B cell (primary cell): ENCODE results near the gene SPACA6. TPM values are rescaled to one million over a fixed set of nuclear protein-coding genes. Genes with fewer than 3 reads are reported as not detected.

Source experiments
- ATAC-seq: fragments of 200-7000 bp; cut with Tn5 transposase; one replicate; pipeline ENCODE4 v1.10.0; 2021; ENCODE audit warnings: low read depth, mild to moderate bottlenecking, moderate number of reproducible peaks, moderate library complexity
- CTCF ChIA-PET: fragments of 350-600 bp; sonication (Branson Sonifier 250); formaldehyde crosslinking; loops from one replicate; lab custom pipeline; 2021; ENCODE audit warnings: antibody characterized with exemption, inconsistent platforms; lab: Charles Lee
- POLR2A ChIA-PET: fragments of 350-600 bp; sonication (Branson Sonifier 250); formaldehyde crosslinking; loops from one replicate; lab custom pipeline; 2021; ENCODE audit warnings: antibody characterized with exemption; lab: Charles Lee
- DNase-seq: peaks from one replicate; pipeline ENCODE4 v3.0.0; 2013
- H2AFZ ChIP-seq: 2 replicates; pipeline ENCODE4 v1.6.1; 2012; ENCODE audit warnings: mild to moderate bottlenecking, low read depth, low read length; ENCODE audit not compliant: insufficient read depth, poor library complexity, severe bottlenecking
- H3K27ac ChIP-seq, 2 donors: 1 replicate in 1 of 2; 2 replicates in 1 of 2; pipeline ENCODE4 v1.5.1; 2012 to 2013; ENCODE audit warnings: low read length in 2 of 2, mild to moderate bottlenecking in 2 of 2, moderate library complexity in 1 of 2
- H3K27me3 ChIP-seq, 4 experiments: fragments of 200-600 bp in 1 of 4; sonication (generic) in 1 of 4; replicated peaks in 1 of 4; 1 replicate in 2 of 4; 2 replicates in 2 of 4; pipeline versions ENCODE4 v1.6.1 to v1.7.0; 2013 to 2016; ENCODE audit warnings: low read length in 3 of 4, mild to moderate bottlenecking in 2 of 4, mixed read lengths in 1 of 4, moderate library complexity in 1 of 4; ENCODE audit not compliant: insufficient read depth in 4 of 4, control insufficient read depth in 3 of 4; ENCODE audit errors: control extremely low read depth in 1 of 4
- H3K36me3 ChIP-seq, 2 experiments: replicated peaks in 1 of 2; 1 replicate in 1 of 2; 2 replicates in 1 of 2; pipeline versions ENCODE4 v1.6.1 to v1.7.1; 2013; ENCODE audit warnings: low read length in 1 of 2; ENCODE audit not compliant: insufficient read depth in 2 of 2, control insufficient read depth in 1 of 2; ENCODE audit errors: control extremely low read depth in 1 of 2, extremely low read depth in 1 of 2
- H3K4me1 ChIP-seq, 2 donors: fragments of 200-600 bp in 1 of 2; sonication (generic) in 1 of 2; 1 replicate in 1 of 2; 2 replicates in 1 of 2; pipeline versions ENCODE4 v1.5.1 to v1.6.1; 2013 to 2017; ENCODE audit warnings: low read length in 2 of 2; ENCODE audit not compliant: control insufficient read depth in 2 of 2, insufficient read depth in 2 of 2
- H3K4me2 ChIP-seq: replicated peaks from 2 replicates; pipeline ENCODE3; 2012; ENCODE audit warnings: mild to moderate bottlenecking, low read depth, low read length; ENCODE audit not compliant: poor library complexity, severe bottlenecking
- H3K4me3 ChIP-seq, 5 experiments: fragments of 200-600 bp in 1 of 5; sonication (generic) in 1 of 5; 1 replicate in 3 of 5; 2 replicates in 2 of 5; pipeline versions ENCODE4 v1.5.1 to v1.7.0; 2011 to 2016; ENCODE audit warnings: low read length in 4 of 5, mild to moderate bottlenecking in 4 of 5, low read depth in 2 of 5, control low read depth in 1 of 5, moderate library complexity in 1 of 5; ENCODE audit not compliant: insufficient read depth in 1 of 5; ENCODE audit errors: control extremely low read depth in 1 of 5, extremely low read depth in 1 of 5
- H3K79me2 ChIP-seq: fragments of 200-600 bp; sonication (generic); one replicate; pipeline ENCODE4 v1.6.0; 2016; ENCODE audit warnings: low read length; ENCODE audit not compliant: control insufficient read depth, insufficient read depth
- H3K9ac ChIP-seq: fragments of 200-600 bp; sonication (generic); 2 replicates; pipeline ENCODE4 v1.6.1; 2017; ENCODE audit warnings: mild to moderate bottlenecking, low read length, moderate library complexity
- H3K9me3 ChIP-seq, 3 donors: one replicate each; pipeline versions ENCODE4 v1.6.1 to v1.7.1; 2013; ENCODE audit warnings: low read length in 2 of 3; ENCODE audit not compliant: control insufficient read depth in 2 of 3, insufficient read depth in 1 of 3; ENCODE audit errors: control extremely low read depth in 1 of 3
- H4K20me1 ChIP-seq: 2 replicates; pipeline ENCODE4 v1.6.0; 2012; ENCODE audit warnings: mild to moderate bottlenecking, low read length; ENCODE audit not compliant: insufficient read depth, control insufficient read depth, poor library complexity, severe bottlenecking
- H3K27ac Mint-ChIP-seq: one replicate; pipeline ENCODE4 v1.8.0; 2021; ENCODE audit warnings: mixed read lengths
- H3K27me3 Mint-ChIP-seq: one replicate; pipeline ENCODE4 v1.8.0; 2021; ENCODE audit warnings: mixed read lengths
- H3K4me1 Mint-ChIP-seq: one replicate; pipeline ENCODE4 v1.8.0; 2021; ENCODE audit warnings: mixed read lengths
- H3K4me3 Mint-ChIP-seq: one replicate; pipeline ENCODE4 v1.8.0; 2021; ENCODE audit warnings: mixed read lengths
- H3K9me3 Mint-ChIP-seq: one replicate; pipeline ENCODE4 v1.8.0; 2022; ENCODE audit warnings: mixed read lengths; ENCODE audit not compliant: insufficient read depth
- CTCF ChIP-seq: fragments of 200-600 bp; IDR thresholded peaks from one replicate; pipeline ENCODE4 v1.8.0; 2022; ENCODE audit warnings: antibody characterized with exemption, mild to moderate bottlenecking
- EZH2 ChIP-seq: IDR thresholded peaks from 2 replicates; pipeline ENCODE4 v1.6.1; 2012; ENCODE audit warnings: borderline replicate concordance, low read depth, mild to moderate bottlenecking, moderate library complexity, low read length; ENCODE audit not compliant: insufficient read depth, poor library complexity, severe bottlenecking
- WGBS: methylation state at CpG from one replicate; pipeline ENCODE4 v1.1.5; 2013; ENCODE audit warnings: missing lambda C conversion rate; ENCODE audit not compliant: insufficient coverage; 5-methylcytosine and 5-hydroxymethylcytosine counted together
- intact Hi-C: fragments of 100-400 bp; cut with micrococcal nuclease; formaldehyde crosslinking; loops from one replicate; pipeline ENCODE4 v1.10.0; 2022
- polyA plus RNA-seq: library from polyadenylated mRNA; depleted of rRNA; stranded (reverse); fragments of >200 nt; gene quantifications from 2 replicates; pipeline ENCODE4 v1.2.3, GENCODE V29; 2012
- total RNA-seq, 2 donors: library from RNA; stranded (reverse); fragments of 120-200 nt in 1 of 2; gene quantifications; 1 replicate in 1 of 2; 2 replicates in 1 of 2; pipeline versions ENCODE4 v1.2.3 to v1.2.4, GENCODE V29; 2013 to 2022

Gene SPACA6
- total and polyA plus RNA-seq, 2 donors (not counting 1 experiment from before 2014, with no cell fraction given), result 3.3 to 4.0 TPM

- ATAC-seq (no peak), DNase-seq (no peak)
- no peaks in the 10 kb centered on the region for H4K20me1 ChIP-seq
- peaks cover 0 to 10% (median 1%) of the 10 kb centered on the region in 3 donors for H3K9me3 ChIP-seq
- no peak for TF ChIP-seq EZH2
- no peak for TF ChIP-seq CTCF
- no peak overlapping the region for H2AFZ ChIP-seq
- POLR2A ChIA-PET, result no interaction called here
- H3K27ac ChIP-seq, result no peak overlapping the region
- Mint-ChIP-seq H3K4me1 (peaks cover 14% of the 10 kb centered on the region), H3K9me3 (peaks cover 3% of the 10 kb centered on the region), H3K4me3 (no peak overlapping the region), H3K27me3 (peaks cover 3% of the 10 kb centered on the region), H3K27ac (peak overlapping the region; percentile 4)
- H3K79me2 ChIP-seq, result no peaks in the 10 kb centered on the region
- H3K36me3 ChIP-seq, result no peaks in the 10 kb centered on the region
- H3K4me2 ChIP-seq, result no peak overlapping the region
- peaks cover 0 to 5% of the 10 kb centered on the region in 2 donors for H3K4me1 ChIP-seq
- H3K27me3 ChIP-seq, result peaks cover 0 to 2% (median 0%) of the 10 kb centered on the region in 4 experiments
- CTCF ChIA-PET, result no interaction called here
- peak overlapping the region in 1 of 5 experiments; percentile 85 for H3K4me3 ChIP-seq
- intact Hi-C loops, result loop anchor here (1.0 kb wide), 1 partner anchor 46 kb away; no protein-coding TSS in a partner anchor
- H3K9ac ChIP-seq, result no peak overlapping the region
- WGBS, result 94% methylated on average over 4 of the region's 7 CpGs
These were observed 57.4 kb downstream of the SPACA6 start for GRCh38 chr19:51750400-51751094.

GRCh38 chr19:51751655-51752054 is 58.5 kb downstream of the SPACA6 start, which contains the start of gene FPR1:
Gene FPR1 (minus strand): TSS chr19:51751878. CDS start chr19:51746994, 4,884 bp downstream.
- no peak within 1 kb of the TSS for H2AFZ ChIP-seq
- no CpG with 5 or more reads among the region's 2 CpGs for WGBS
- DNase-seq (no peak), ATAC-seq (peak; percentile 94)
- ChIA-PET POLR2A (no interaction called here), CTCF (interaction anchor here (0.5 to 1.3 kb wide), 4 partner anchors 26 to 278 kb away, joined by 3 to 5 read pairs (median 4); no protein-coding TSS in a partner anchor)
- Mint-ChIP-seq H3K27ac (peak within 1 kb of the TSS; percentile 77), H3K4me3 (peak within 1 kb of the TSS; percentile 41), H3K27me3 (peaks cover 9% of the 10 kb centered on the region), H3K4me1 (peaks cover 14% of the 10 kb centered on the region), H3K9me3 (peaks cover 3% of the 10 kb centered on the region)
- H3K79me2 ChIP-seq, result no peaks in the 10 kb centered on the region
- no peaks in the 10 kb centered on the region for H3K36me3 ChIP-seq
- peaks cover 0 to 6% (median 1%) of the 10 kb centered on the region in 3 donors for H3K9me3 ChIP-seq
- H3K4me2 ChIP-seq, result peak within 1 kb of the TSS; percentile 11
- intact Hi-C loops, result loop anchor here (1.0 kb wide), 1 partner anchor 47 kb away; no protein-coding TSS in a partner anchor
- peaks cover 0 to under 1% (median 0%) of the 10 kb centered on the region in 4 experiments for H3K27me3 ChIP-seq
- peaks cover 0 to 5% of the 10 kb centered on the region in 2 donors for H3K4me1 ChIP-seq
- H4K20me1 ChIP-seq, result no peaks in the 10 kb centered on the region
- H3K27ac ChIP-seq, result no peak within 1 kb of the TSS
- no peak for TF ChIP-seq CTCF
- no peak for TF ChIP-seq EZH2
- H3K4me3 ChIP-seq, result peak within 1 kb of the TSS in 1 of 5 experiments; percentile 85
- H3K9ac ChIP-seq, result no peak within 1 kb of the TSS
